ENCODE measurements around the gene NAALADL2.

The NAALADL2 gene

DNA sequence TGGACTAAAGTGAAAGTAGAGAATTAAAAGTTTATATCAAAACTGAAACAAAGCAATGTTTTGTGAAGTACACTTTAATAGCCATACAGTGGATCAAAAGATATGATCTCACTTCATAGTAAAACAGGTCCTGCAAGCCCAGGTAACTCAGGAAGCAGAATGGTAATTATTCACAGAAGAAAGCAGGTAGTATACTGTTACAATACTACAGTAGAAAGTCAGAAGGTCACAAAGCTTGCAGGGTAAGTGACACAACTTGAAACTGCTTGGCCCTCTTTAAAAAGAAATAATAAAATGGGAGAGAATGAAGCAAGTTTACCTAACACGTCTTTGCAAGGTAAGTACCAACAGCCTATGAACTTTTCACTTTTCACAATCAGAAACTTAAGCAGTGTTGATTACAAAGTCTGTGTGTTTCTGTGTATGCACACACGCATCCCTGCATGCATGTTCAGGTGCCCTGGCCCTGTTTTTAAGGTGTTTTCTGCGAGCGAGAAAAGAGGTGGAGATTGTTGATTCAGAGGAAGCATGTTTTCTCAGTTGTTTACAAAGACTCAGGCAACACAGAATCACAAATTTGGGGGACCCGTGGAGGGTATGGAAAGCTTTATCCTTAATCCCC lies at the start of gene NAALADL2:
Gene NAALADL2, plus strand, starts transcription at position 221 of the 622 bp plus-strand sequence.
- TF ChIP-seq ZFX (IDR thresholded peaks at IDR 0.05; ENCODE audit: borderline replicate concordance) = no peak
- TF ChIP-seq, protein P1, sequence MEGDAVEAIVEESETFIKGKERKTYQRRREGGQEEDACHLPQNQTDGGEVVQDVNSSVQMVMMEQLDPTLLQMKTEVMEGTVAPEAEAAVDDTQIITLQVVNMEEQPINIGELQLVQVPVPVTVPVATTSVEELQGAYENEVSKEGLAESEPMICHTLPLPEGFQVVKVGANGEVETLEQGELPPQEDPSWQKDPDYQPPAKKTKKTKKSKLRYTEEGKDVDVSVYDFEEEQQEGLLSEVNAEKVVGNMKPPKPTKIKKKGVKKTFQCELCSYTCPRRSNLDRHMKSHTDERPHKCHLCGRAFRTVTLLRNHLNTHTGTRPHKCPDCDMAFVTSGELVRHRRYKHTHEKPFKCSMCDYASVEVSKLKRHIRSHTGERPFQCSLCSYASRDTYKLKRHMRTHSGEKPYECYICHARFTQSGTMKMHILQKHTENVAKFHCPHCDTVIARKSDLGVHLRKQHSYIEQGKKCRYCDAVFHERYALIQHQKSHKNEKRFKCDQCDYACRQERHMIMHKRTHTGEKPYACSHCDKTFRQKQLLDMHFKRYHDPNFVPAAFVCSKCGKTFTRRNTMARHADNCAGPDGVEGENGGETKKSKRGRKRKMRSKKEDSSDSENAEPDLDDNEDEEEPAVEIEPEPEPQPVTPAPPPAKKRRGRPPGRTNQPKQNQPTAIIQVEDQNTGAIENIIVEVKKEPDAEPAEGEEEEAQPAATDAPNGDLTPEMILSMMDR (IDR thresholded peaks at IDR 0.05) = no peak
- H3K27ac ChIP-seq = peak within 1 kb of the TSS; percentile 88

- TF ChIP-seq, protein P1 (IDR thresholded peaks at IDR 0.05) = no peak
- TF ChIP-seq ZFX (IDR thresholded peaks at IDR 0.05; ENCODE audit: borderline replicate concordance) = no peak
- H3K27ac ChIP-seq = no peak overlapping the region
Measured at GRCh38 chr3:174810254-174810653, 48.9 kb upstream of the NAALADL2 start.

DNA sequence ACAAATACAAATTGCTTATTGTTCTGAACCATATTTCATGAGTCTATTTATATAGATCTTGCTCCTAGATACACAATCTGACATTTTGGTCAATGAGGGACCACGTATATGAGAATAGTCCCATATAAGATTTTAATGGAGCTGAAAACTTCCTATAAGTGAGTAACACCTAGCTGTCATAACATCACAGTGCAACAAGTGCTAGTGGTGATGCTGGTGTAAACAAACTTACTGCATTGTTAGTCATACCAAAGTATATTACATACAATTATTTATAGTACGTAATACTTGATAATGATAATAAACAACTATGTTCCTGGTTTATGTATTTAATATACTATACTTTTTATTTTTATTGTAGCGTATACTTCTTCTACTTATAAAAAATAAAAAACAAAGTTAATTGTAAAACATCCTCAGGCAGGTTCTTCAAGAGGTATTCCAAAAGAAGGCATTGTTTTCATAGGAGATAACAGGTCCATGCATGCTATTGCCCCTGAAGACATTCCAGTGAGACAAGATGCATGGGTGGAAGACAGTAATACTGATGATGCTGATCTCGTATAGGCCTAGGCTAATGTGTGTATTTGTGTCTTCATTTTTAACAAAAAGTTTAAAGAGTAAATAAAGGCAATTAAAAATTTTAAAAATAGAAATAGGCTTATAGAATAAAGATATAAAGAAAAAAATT lies 46.8 kb upstream of the NAALADL2 start:
- TF ChIP-seq, protein P1 (IDR thresholded peaks at IDR 0.05) = no peak
- TF ChIP-seq ZFX (IDR thresholded peaks at IDR 0.05; ENCODE audit: borderline replicate concordance) = no peak
- H3K27ac ChIP-seq = no peak overlapping the region

- no peak overlapping the region for H3K27ac ChIP-seq
- TF ChIP-seq ZFX (IDR thresholded peaks at IDR 0.05; ENCODE audit: borderline replicate concordance) = no peak
- TF ChIP-seq, protein P1 (IDR thresholded peaks at IDR 0.05) = no peak
Measured at GRCh38 chr3:174815750-174816149, 43.4 kb upstream of the NAALADL2 start.

DNA sequence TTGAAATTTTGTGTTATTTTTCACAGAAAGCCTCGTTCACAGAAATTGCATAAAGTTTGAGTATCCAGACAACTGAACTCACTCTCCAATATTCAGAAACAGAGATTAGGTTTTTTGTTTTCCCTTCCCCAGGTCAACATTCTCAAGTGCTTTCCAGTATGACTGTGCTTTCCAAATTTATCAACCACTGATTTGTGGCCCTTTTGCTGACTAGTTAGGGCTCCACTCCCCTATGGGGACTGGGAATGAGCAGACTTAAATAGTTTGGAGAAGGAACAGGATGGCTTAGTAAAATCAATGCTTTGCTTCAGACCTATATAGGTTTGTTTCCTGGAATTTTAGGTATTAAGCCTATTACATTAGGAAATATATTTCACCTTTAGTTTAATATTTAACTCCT lies 38.2 kb upstream of the NAALADL2 start:
- TF ChIP-seq, protein P1 (IDR thresholded peaks at IDR 0.05) = no peak
- TF ChIP-seq ZFX (IDR thresholded peaks at IDR 0.05; ENCODE audit: borderline replicate concordance) = no peak
- H3K27ac ChIP-seq = no peak overlapping the region

DNA sequence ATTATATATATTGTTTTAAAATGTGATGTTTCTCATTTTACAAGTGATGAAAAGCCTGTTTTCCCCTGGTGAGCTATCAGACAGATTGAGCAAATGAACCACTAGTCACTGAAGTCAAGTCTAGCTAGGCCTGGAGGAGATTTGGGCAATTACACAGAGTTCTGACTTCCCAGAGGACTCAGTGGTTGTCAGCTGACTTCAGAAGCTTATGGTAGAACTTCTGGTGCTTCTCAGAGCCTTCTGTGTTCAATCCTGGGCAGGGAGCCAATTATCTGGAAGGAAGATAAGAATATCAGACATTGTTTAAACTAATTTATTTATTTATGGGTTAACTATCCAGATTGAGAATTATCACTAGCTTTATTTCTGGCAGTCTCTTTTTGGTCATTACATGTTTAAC lies 37.7 kb upstream of the NAALADL2 start:
- TF ChIP-seq, protein P1 (IDR thresholded peaks at IDR 0.05) = no peak
- no peak for TF ChIP-seq ZFX (IDR thresholded peaks at IDR 0.05; ENCODE audit: borderline replicate concordance)
- no peak overlapping the region for H3K27ac ChIP-seq

DNA sequence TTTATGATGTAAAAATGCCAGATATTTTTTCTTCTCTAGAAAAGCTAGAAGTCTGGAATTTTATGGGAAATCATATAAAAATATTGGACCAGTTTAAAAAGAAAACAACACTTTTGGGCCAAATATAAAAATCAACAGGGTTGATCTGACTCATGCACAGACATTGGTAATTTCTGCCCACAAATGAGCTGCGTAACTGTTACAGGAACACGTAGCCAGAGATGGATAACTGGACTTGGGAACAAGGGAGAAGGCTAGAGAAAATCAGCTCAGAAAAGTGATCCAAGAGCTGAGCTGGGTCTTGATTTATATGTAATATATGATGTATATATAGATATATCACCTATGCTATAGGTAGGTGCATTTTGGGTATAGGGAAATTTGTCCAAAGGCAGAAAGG lies 36.8 kb upstream of the NAALADL2 start:
- no peak overlapping the region for H3K27ac ChIP-seq
- TF ChIP-seq ZFX (IDR thresholded peaks at IDR 0.05; ENCODE audit: borderline replicate concordance) = no peak
- TF ChIP-seq, protein P1 (IDR thresholded peaks at IDR 0.05) = no peak
